Stimulated activated CD4-positive, alpha-beta T cell treated with anti-CD3 and anti-CD28 coated beads, TNF-alpha, amount 100 ng/mL, for 48 hours (primary cell): Measurements from ENCODE around the gene NUMA1.

Experiments
- DNase-seq, 3 donors: peaks; one replicate each; pipeline ENCODE4 v3.0.0-alpha.2; 2020; ENCODE audit warnings: low read depth in 3 of 3

Gene NUMA1

DNA sequence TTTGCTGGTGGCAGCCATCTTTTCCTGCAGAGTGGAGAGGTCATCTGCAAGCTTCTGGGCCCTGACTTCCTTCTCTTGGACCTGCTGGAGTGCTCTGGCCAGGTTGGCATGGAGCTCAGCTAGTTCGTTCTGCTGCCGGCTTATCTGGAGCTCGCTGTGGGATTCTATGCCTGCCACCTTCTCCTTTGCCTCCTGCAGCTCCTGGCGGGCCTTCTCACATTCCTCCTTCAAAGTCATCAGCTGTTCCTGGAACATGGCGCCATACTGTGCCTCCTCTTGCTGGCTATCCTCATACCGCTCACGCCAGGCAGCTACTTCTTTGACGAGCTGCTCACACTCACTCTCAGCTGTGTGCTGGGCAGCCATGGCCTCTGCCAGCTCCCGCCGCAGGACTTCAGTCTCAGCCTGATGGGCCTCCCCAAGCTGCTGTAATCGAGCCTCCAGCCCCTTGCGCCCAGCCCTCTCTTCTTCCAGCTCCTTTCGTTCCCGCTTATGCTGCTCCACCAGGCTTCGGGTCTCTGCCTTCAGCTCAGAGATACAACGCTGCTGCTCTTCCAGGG is 65.5 kb downstream of the NUMA1 start:
- no peak for DNase-seq

DNA sequence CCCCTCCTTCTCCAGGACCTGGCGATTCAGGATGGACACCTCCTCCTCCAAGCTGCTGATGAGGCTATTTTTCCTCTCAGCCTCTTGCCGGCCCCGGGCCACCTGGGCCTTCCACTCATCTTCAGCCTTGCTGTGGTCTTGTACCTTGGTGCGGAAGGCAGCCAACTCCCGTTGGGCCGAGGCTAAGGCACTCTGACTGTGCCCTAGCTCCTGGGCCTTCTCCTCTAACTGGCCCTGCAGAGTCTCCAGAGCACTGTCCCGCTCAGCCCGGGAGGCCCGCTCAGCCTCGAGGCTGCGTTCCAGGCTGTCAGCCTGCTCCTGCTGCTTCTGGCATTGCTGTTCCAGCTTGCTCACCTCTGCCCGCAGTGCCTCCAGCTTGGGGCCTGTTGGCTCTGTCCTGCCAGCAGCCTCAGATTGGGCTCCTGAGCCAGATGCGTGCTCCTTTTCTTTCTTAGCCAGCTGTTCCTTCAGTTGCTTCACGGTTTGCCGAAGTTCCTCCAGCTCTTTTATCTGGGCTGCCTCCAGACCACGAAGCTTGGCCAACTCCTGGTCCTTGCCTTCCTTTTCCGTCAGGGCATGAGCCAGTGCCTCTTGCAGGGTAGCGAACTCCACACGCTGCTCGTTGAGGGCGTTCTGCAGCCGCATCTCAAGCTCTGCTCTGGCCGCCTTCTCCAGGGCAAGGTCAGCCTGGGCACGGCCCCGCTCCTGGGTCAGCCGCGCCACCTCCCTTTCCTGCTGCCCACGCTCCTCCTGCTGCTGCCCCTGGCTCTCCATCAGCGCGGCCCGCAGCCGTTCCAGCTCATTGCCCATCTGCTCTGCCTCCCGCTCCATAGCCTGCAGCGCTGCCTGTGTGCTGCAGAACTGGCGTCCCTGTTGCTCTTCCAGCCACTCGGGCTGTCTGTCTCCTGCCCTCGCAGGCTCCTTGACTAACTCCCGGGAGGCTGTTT is 66.3 kb downstream of the NUMA1 start:
- DNase-seq = no peak

DNA sequence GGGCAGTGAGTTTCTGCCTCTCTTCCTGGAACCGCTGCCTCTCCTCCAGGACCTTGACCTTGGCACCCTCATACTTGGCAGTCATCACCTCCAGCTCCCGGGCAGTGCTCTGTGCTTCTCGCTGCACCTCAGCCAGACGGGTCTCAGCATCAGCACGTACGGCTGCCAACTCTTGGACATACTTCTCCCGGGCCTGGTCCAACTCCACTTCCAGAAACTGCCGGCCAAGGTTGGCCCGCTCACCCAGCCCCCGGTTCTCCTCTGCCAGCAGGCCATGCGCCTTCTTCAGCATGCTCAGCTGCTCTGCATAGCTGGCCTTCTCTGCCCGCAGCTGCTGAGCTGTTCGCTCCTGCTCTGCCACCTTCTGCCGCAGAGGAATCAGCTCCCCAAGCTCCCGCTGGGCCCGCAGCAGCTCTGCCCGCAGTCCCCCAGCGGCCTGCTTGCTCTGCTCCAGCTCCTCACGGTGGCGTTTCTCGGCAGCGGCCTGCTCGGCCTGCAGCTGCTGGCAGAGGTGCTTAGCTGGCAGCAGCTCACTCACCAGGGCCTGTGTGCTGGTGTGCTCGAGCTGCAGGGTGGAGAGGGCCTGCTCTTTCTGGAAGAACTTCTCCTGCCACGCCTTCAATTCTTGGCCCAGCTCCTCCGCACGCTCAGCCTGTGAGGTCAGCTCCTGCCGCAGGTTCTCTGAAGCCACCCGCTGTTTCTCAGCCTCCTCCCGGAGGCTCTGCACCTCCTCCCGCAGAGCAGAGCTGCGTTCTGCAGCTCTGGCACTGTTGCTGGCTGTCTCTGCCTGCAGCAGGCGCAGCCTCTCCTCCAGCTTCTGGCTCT is 67.2 kb downstream of the NUMA1 start:
- DNase-seq = no peak

DNA sequence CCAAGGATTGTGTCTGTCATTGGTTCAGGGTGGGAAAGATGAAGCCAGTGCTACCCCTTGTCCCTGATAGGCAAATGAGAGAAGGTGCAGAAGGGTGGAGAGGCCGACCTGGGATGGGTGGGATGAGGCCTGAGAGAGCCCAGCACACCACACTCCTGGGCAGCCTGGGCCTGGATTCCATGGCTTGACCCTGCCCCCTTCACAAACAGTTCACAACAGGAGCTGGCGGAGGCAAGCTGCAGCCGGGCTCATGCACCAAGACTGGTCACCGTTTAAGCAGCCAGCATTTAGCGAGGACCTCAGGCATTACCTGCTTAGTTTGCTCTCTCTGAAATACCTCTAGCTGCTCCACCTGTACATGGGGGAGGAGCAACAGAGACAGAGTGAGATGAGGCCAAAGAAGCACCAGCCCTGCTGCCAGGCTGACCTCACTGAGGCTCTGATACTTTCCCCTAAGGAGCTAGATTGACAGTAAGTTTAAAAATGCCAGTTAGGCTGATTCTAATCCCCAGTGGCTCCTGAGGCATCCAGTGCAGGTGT is 68.2 kb downstream of the NUMA1 start:
- DNase-seq = no peak

DNA sequence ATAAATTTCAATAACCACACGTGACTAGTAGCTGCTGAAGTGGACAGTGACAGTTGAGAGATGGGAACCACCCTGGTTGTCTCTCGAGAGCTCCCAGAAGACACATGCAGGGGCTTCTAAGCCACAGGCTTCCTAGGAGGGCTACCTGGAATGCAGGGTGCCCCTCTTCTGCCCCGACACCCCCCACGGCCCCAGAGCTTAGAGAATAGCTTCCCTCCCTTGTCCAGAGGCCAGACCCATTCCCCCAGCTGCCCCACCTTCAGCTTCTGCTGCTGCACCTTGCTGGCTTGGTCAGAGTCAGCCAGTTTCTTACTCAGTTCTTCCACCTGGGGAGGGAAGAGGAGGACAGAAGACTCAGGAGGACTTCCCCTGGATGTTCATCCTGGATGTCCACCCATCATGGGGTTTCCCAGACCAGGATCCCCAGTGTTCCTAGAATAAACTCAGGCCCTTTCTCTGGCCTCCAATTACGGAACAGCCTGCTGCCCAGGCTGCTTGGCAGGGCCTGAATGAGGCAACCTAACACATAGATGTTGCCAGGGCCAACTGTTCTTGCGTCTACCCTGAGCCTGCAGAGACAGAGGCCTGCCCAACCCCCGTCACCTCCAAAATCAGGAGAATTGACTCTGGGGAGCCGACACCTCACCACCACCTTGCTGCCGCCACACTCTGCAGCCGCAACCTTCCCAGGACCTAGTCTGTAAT is 69.7 kb downstream of the NUMA1 start:
- no peak for DNase-seq

DNA sequence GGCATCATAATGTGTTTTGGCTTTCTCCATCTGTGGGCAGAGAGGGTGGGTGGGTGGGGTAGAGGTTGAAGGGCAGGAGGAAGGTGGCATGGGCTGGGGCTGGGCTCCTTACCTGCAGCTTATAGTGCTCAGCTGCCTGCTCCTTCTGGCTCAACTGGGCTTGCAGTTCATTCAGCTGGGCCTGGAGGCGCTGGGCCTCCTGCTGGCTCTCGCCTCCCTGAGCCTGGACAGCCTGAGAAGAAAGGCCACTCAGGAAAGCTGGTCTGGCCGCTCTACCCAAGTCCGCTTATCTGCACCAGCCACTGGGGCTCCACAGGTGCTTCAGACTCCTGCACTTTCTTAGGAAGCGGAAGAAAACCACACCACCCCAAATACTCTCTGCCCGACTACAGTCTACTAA is 71.2 kb downstream of the NUMA1 start:
- DNase-seq = no peak

DNA sequence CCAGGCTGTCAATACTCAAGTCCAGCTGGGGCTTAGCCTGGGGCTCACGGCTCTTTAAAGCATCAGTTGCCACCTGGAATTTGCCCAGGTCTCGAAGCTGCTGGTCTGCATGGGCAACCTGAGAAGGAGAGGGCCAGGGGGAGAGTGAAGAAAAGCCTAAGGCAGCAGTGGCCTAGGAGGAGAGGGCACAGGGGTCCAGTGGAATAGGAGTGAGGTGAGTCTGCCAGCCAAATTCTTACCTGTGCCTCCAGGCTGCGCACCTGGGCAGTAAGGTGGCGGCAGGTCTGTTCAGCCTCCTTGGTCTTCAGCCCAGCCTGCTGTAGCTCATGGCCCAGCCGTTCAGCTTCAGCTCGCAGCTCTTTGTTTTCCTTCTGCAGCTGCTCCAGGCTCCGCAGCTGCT is 71.6 kb downstream of the NUMA1 start:
- no peak for DNase-seq

DNA sequence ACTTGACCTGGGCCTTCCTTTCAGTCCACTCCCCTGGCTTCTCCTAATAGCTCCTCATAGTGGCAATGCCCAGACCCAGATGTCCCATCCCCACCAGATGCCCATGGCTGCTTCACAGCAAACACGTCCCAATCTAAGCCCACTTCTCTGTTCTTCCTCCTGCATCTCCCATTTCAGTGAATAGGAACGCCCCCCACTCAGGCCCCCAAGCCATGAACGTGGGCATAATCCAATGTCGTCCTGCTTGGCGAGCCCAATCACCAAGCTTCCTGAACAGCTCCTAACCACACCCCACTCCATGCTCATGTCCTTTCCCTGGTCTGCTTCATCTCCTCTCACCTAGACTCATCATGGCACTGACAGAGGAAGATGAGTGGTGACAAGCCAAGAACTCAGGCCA is 72.8 kb downstream of the NUMA1 start:
- DNase-seq = no peak

DNA sequence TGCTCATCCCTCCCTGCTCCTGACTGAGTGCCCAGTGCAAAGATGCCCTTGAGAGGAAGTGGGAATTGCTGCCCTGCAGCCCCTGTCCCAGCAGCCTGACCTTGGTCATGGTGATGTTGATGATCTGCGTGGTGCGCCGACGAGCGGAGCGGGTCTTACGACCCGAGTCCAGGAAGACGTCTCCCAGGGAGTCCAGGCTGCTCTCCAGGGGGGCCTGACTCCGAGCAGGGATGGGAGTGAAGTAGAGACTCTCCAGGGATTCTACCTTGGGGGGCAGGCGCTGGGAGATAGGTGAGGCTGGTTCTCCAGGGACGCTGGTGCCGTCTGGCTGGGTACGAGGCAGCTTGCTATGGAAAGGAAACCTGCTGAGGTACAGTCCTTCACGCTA is 73.3 kb downstream of the NUMA1 start:
- DNase-seq = no peak

DNA sequence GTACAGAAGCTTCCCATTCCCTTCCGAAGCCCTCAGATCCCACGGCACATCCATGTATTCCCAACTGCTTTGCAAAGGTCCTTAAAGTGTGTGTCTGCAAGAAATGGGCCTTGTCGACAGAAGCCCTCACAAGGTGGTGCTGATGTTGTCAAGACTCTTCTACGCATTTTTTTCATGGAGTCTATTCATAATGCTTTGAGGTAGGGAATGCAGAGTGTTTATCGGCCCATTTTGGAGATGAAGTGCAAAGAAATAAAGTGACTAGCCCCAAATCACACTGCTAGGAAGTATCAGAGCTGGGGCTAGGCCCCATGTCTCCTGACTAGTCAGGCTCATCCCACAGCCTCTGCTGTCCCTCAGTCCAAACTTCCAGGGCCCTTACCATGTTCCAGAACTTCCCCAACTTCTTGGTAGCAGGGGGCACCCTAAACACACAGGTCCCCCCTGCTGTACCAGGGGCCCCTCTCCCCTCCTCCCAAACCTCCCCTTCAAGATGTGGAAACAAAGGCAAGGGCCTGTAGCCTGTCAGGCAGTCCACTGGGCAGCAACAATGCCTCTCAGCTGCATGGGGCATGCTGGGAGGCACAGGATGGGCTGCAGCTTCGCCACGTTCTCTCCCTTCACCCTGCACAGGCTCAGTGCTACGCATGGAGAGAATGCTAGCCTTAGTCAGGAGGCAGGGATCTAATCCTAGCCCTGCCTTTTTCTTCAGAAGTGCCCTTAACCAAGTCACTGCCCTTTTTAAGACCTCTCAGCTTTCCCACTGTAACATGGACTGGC is 73.8 kb downstream of the NUMA1 start:
- no peak for DNase-seq

DNA sequence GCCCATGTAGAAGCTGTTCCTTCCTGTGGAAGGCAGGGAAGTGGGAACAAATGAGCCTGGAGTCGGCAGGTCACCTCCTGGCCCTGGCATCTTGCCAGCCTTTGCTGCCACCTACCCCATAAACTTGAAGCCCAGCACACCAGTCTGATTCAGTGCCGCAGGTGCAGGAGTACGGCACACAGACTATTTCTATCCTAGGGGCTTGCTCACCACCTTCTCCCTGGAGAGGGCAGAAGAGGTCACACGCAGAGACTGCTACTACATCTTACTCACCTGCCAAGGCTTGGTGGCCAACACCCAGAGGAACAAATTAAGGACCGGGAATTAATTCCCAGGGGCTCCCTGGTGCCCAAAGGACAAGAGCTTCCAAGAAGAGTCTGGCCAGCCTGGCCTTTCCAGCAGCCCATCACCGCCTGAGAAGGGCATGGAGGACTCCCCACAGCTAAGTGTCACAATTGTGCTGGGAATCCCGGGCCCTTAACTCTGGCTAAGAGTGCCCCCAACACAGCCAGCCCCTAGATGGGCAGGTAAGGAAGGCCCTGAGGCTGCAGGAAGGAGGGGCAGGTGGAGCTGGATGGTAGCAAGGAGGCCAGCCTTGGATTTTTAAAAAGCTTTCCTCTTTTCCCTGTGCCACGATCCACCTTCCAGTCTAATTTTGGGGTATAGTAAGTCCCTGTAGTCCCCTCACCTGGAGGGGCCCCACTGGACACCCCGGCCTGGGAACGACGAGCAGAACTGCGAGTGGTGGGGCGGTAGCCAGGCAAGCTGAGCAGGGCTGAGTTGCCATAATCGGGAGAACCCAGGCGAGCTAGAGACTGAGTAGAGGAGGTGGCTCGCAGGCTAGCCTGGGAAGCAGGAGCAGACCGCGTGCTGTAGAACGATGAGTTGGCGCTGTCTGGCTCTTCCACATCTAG is 74.7 kb downstream of the NUMA1 start:
- DNase-seq = no peak

DNA sequence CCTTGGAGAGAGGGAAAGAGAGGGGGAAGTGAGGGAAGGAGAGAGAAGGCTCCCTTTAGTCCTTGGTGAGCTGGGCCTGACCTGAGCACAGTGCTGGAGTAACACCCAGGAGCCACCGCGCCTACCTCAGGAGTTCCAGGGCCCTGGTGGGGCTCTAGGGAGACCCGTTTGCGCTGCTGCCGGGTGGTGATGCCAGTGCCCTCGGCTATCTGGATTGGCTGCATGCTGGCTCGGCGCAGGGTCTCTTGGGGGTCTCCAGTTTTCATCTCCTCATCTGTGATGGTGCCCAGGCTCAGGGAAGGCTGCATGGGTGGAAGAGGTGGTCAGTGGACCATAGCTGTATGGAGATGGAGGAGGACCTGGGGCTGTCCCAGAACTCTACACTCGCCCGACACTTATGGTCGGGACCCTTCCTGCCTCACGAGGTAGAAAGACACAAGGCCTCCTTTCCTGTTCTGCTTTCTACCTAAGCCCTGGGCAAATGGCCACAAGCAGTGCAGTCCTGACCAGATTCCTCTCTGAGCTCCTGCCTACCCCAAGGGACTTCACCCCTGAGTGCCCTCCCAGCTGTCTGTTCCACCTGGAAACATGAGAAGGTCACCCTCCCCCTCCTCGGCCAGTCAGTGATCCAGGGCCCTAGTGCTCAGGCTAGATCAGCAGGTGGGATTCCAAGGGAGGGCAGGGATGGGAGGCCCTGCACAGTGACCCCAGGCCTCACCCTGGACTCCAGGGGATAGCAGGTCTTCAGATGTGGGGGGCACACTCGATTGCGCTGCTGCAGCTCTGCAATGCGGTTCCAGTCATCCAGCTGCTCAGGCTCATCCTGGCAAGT is 75.6 kb downstream of the NUMA1 start:
- no peak for DNase-seq

DNA sequence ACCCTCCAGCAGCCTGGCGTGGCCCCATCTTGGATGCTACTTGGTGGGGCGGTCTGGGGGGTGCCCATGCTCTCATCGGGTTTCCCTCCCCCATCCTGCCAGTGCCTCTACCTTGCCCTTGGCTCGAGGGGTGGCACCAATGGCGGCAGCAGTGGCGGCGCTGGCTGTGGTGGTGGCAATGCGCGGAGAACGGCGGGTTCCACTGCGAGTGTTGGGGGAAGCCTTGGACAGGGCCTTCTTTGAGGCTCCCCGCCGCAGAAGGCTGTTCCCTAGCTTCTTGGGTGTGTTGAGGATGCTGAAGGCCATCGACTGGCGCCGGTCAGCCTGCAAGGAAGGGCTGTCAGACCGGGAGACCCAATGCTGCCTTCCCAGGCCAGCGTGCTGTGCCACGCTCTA is 76.6 kb downstream of the NUMA1 start:
- no peak for DNase-seq

DNA sequence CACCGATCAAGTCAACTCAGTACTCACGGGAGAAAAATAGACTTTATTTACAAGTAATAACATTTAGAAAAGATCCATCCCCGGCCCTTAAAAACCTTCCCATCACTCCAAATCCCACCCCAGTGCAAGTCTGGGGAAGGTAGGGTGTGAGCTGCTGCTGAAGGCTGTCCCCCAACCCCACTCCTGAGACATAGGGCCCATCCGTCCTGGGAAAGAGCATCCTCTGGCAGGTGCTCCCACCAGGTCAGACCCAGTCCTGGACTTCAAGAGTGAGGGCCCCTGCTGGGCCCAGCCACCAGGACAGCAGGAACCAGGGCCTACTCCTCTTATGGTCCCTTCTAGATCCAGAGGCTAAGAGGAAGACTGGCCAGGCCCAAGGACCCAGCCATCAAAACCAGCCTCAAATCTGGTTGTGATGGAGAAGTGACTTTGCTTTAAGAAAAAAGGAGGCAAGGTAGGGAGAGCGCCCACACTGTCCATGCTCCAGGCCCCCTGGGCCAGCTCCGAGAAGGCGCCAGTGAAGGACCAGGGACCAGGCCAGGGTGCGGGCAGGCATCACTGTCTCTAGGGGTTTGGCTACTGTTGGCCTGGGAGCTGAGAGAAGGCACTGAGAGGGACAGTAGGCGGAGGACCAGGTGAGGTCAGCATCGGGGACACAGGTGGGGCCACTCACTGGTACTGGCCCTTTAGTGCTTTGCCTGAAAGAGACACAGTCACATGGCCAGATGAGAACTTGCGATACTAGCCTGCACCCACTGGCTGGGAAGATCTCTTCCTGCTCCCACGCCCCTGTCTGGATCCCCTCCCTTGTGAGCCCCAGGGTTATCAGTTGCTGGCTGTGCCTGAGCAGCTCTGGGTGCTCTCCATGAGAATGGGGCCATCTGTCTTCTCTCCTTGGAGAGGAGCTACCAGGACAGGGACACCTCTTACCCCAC is 77.2 kb downstream of the NUMA1 start:
- DNase-seq = no peak

DNA sequence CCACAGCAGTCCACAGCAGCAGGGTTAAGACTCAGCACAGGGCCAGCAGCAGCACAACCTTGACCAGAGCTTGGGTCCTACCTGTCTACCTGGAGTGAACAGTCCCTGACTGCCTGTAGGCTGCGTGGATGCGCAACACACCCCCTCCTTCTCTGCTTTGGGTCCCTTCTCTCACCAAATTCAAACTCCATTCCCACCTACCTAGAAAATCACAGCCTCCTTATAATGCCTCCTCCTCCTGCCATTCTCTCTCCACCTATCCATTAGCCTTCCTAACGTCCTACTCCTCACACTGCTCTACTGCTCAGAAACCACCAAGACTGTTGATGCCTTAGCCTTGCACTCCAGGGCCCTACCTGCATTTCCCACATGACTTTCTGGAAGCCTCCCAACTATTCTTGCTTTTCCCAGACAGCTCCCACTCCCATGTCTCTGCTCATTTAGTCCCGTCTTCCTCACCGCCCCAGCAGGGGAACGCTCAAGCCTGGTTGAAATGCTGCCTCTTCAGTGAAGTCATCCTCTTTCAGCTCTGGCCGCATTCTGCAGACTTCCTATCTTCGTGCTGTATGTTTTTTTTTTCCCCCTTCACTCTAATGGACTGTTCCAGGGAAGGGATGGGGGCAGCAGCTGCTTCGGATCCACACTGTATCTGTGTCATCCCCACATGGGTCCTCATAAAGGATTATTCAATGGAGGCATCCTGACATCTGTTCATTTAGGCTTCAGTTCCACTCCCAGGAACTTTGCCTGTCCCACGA is 78.3 kb downstream of the NUMA1 start:
- no peak for DNase-seq

DNA sequence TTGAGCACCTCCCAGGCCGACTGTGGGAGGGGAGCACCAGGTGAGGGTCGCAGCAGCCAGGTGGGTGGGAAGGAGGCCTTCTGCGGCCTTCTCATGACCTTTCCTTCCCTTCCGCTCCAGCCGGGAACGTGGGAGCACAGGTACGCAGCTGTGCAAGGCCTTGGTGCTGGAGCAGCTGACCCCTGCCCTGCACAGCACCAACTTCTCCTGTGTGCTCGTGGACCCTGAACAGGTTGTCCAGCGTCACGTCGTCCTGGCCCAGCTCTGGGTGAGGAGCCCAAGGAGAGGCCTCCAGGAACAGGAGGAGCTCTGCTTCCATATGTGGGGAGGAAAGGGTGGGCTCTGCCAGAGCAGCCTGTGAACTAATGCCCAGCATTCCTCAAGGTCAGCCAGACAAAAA is 79.1 kb downstream of the NUMA1 start:
- DNase-seq = no peak
